ENCODE measurements around the gene IARS2. TPM values are rescaled to one million over a fixed set of nuclear protein-coding genes. Genes with fewer than 3 reads are reported as not detected.
A peak's percentile ranks its signal among the peaks of the same experiment; 100 is the strongest.

The IARS2 gene
- total RNA-seq, 1 experiment from 2014 or later = 106 TPM

- BruUV-seq (replicated peaks) = no TSS peak
- CTCF ChIA-PET = no interaction called here
- in situ Hi-C loops (cut with HindIII; ENCODE audit: low pct_unique_long_range_greater_than_20kb, low sequenced_read_pairs) (no loop called here), intact Hi-C loops (cut with micrococcal nuclease; ENCODE audit: unreplicated experiment) (no loop called here)
- no peaks in the 10 kb centered on the region for H3K27me3 ChIP-seq (ENCODE audit: control insufficient read depth, insufficient read depth, low read length)
- ATAC-seq (no peak), DNase-seq (ENCODE audit: low read depth, low spot score) (no peak)
- H3K4me3 ChIP-seq (ENCODE audit: low read depth in 2 of 2, low read length in 2 of 2) = no peak overlapping the region
- TF ChIP-seq POLR2AphosphoS5 (IDR thresholded peaks at IDR 0.05; ENCODE audit: low read depth, low read length) (no peak), SIN3A (IDR thresholded peaks at IDR 0.05; ENCODE audit: borderline replicate concordance, insufficient read depth, low read depth, low read length) (no peak)
- TF ChIP-seq, protein P1, sequence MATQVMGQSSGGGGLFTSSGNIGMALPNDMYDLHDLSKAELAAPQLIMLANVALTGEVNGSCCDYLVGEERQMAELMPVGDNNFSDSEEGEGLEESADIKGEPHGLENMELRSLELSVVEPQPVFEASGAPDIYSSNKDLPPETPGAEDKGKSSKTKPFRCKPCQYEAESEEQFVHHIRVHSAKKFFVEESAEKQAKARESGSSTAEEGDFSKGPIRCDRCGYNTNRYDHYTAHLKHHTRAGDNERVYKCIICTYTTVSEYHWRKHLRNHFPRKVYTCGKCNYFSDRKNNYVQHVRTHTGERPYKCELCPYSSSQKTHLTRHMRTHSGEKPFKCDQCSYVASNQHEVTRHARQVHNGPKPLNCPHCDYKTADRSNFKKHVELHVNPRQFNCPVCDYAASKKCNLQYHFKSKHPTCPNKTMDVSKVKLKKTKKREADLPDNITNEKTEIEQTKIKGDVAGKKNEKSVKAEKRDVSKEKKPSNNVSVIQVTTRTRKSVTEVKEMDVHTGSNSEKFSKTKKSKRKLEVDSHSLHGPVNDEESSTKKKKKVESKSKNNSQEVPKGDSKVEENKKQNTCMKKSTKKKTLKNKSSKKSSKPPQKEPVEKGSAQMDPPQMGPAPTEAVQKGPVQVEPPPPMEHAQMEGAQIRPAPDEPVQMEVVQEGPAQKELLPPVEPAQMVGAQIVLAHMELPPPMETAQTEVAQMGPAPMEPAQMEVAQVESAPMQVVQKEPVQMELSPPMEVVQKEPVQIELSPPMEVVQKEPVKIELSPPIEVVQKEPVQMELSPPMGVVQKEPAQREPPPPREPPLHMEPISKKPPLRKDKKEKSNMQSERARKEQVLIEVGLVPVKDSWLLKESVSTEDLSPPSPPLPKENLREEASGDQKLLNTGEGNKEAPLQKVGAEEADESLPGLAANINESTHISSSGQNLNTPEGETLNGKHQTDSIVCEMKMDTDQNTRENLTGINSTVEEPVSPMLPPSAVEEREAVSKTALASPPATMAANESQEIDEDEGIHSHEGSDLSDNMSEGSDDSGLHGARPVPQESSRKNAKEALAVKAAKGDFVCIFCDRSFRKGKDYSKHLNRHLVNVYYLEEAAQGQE (IDR thresholded peaks at IDR 0.05; ENCODE audit: insufficient read depth in 1 of 2, low read depth in 2 of 2, low read length in 1 of 2) = no peak
- no peak overlapping the region for H3K27ac ChIP-seq (ENCODE audit: low read length)
- POLR2A ChIA-PET = no interaction called here
- no peaks in the 10 kb centered on the region for H3K9me3 ChIP-seq (ENCODE audit: control insufficient read depth, insufficient read depth, low read depth, low read length)
- H3K36me3 ChIP-seq (ENCODE audit: control insufficient read depth, insufficient read depth, low read length) = peaks cover 26% of the 10 kb centered on the region
- no peaks in the 10 kb centered on the region for H3K4me1 ChIP-seq (ENCODE audit: control insufficient read depth, insufficient read depth, low read length)
Observed at GRCh38 chr1:220188538-220188937, 94.6 kb downstream of the IARS2 start.

DNA sequence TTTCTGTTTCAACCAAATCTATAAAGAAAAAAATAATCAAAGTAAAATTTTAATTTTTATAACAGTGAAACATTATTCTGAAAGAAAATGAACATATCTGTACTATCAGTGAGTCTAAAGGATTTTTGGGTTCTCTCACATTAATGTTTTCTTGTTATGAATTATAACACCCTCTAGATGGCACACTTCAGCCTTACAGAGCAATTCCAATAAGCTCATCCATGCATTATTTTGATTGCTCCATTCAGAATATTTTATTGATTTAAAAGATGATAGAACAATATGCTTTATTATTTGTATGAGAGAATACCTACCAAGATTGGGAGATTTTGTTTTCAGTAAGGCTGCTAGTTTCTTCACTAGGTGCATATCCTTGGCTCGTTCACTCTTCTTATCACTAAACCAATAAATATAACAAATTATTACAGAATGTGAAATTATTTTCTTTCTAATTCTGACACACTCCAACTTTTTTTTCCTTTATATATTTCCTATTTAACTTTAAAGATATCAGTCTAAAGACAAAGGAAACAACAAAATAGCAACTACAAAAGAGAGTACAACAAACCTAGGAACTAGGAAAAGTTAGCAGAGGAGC, 95.9 kb downstream of the IARS2 start:
- ATAC-seq (no peak), DNase-seq (ENCODE audit: low read depth, low spot score) (no peak)
- H3K4me3 ChIP-seq (ENCODE audit: low read depth in 2 of 2, low read length in 2 of 2) = no peak overlapping the region
- ChIA-PET POLR2A (no interaction called here), CTCF (interaction anchor here (0.5 to 0.8 kb wide), 3 partner anchors 27 to 618 kb away, joined by 3 to 4 read pairs (median 3); no protein-coding TSS in a partner anchor)
- no TSS peak for BruUV-seq (replicated peaks)
- TF ChIP-seq, protein P2, sequence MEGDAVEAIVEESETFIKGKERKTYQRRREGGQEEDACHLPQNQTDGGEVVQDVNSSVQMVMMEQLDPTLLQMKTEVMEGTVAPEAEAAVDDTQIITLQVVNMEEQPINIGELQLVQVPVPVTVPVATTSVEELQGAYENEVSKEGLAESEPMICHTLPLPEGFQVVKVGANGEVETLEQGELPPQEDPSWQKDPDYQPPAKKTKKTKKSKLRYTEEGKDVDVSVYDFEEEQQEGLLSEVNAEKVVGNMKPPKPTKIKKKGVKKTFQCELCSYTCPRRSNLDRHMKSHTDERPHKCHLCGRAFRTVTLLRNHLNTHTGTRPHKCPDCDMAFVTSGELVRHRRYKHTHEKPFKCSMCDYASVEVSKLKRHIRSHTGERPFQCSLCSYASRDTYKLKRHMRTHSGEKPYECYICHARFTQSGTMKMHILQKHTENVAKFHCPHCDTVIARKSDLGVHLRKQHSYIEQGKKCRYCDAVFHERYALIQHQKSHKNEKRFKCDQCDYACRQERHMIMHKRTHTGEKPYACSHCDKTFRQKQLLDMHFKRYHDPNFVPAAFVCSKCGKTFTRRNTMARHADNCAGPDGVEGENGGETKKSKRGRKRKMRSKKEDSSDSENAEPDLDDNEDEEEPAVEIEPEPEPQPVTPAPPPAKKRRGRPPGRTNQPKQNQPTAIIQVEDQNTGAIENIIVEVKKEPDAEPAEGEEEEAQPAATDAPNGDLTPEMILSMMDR (IDR thresholded peaks at IDR 0.05) = peak; percentile 70; the same call in 1 of the 2 replicates
- TF ChIP-seq, protein P1 (IDR thresholded peaks at IDR 0.05; ENCODE audit: insufficient read depth in 1 of 2, low read depth in 2 of 2, low read length in 1 of 2) = no peak
- no peak overlapping the region for H3K27ac ChIP-seq (ENCODE audit: low read length)
- H3K27me3 ChIP-seq (ENCODE audit: control insufficient read depth, insufficient read depth, low read length) = no peaks in the 10 kb centered on the region
- H3K9me3 ChIP-seq (ENCODE audit: control insufficient read depth, insufficient read depth, low read depth, low read length) = no peaks in the 10 kb centered on the region
- peaks cover 30% of the 10 kb centered on the region for H3K36me3 ChIP-seq (ENCODE audit: control insufficient read depth, insufficient read depth, low read length)
- no peaks in the 10 kb centered on the region for H3K4me1 ChIP-seq (ENCODE audit: control insufficient read depth, insufficient read depth, low read length)
- intact Hi-C loops (cut with micrococcal nuclease; ENCODE audit: unreplicated experiment) = no loop called here
- in situ Hi-C loops (cut with HindIII; ENCODE audit: low pct_unique_long_range_greater_than_20kb, low sequenced_read_pairs) = no loop called here

All from Panc1 (cell line).